Endothelial cell of umbilical vein (primary cell): ENCODE measurements around the gene BABAM2. TPM values are rescaled to one million over a fixed set of nuclear protein-coding genes. Genes with fewer than 3 reads are reported as not detected.

Source experiments
- BruUV-seq: library from RNA; stranded (reverse); fragments of 400-500 nt; replicated peaks from 2 replicates; lab custom pipeline; 2021; lab: Mats Ljungman, UMichigan
- CTCF ChIA-PET: fragments of 300-600, 350-600 bp; sonication (Branson Sonifier 250); formaldehyde crosslinking; loops from one replicate; lab custom pipeline; 2021; ENCODE audit warnings: antibody characterized with exemption, inconsistent platforms; lab: Charles Lee
- POLR2A ChIA-PET: fragments of 300-600, 350-600 bp; sonication (Branson Sonifier 250); formaldehyde crosslinking; loops from one replicate; lab custom pipeline; 2021; ENCODE audit warnings: antibody characterized with exemption, inconsistent platforms; lab: Charles Lee
- DNase-seq: peaks from one replicate; pipeline ENCODE4 v3.0.0-alpha.2; 2011; ENCODE audit warnings: low read depth, low spot score
- FAIRE-seq: peaks from 2 replicates; lab custom pipeline; 2011; peaks lifted over from hg19 to GRCh38; lab: Jason Lieb, UNC
- H2AFZ ChIP-seq: 2 replicates; pipeline ENCODE4 v1.6.0; 2012; ENCODE audit warnings: low read depth, low read length, control low read depth, inconsistent platforms
- H3K27ac ChIP-seq: 2 replicates; pipeline ENCODE4 v1.5.1; 2011; ENCODE audit warnings: low read depth, mild to moderate bottlenecking, control low read depth, low read length, moderate library complexity; ENCODE audit not compliant: insufficient read depth
- H3K27me3 ChIP-seq, 2 experiments: 2 replicates each; pipeline versions ENCODE4 v1.6.0 to v1.6.1; 2011; ENCODE audit warnings: low read length in 2 of 2, mixed read lengths in 1 of 2; ENCODE audit not compliant: control insufficient read depth in 2 of 2, insufficient read depth in 2 of 2
- H3K36me3 ChIP-seq, 2 experiments: 2 replicates in 1 of 2; 3 replicates in 1 of 2; pipeline ENCODE4 v1.5.1; 2011; ENCODE audit warnings: low read length in 2 of 2, mild to moderate bottlenecking in 1 of 2, moderate library complexity in 1 of 2; ENCODE audit not compliant: control insufficient read depth in 2 of 2, insufficient read depth in 2 of 2; ENCODE audit errors: extremely low read depth in 1 of 2
- H3K4me1 ChIP-seq: 3 replicates; pipeline ENCODE4 v1.5.1; 2011; ENCODE audit warnings: mild to moderate bottlenecking, low read length; ENCODE audit not compliant: control insufficient read depth, insufficient read depth; ENCODE audit errors: extremely low read depth
- H3K4me2 ChIP-seq: 2 replicates; pipeline ENCODE4 v1.6.1; 2011; ENCODE audit warnings: low read length, control low read depth, mixed read lengths; ENCODE audit not compliant: insufficient read depth
- H3K4me3 ChIP-seq, 3 experiments: fragments of 200-600 bp in 1 of 3; sonication (generic), shearing (Covaris generic) in 1 of 3; replicated peaks in 1 of 3; 2 replicates each; pipeline ENCODE4 v1.5.1; 2011 to 2016; ENCODE audit warnings: control low read depth in 3 of 3, low read length in 3 of 3, mild to moderate bottlenecking in 2 of 3, inconsistent platforms in 1 of 3, low read depth in 1 of 3, moderate library complexity in 1 of 3; ENCODE audit not compliant: insufficient read depth in 1 of 3
- H3K79me2 ChIP-seq: 2 replicates; pipeline ENCODE4 v1.6.0; 2012; ENCODE audit warnings: low read length, inconsistent platforms; ENCODE audit not compliant: control insufficient read depth, insufficient read depth
- H3K9ac ChIP-seq: replicated peaks from 2 replicates; pipeline ENCODE3; 2011; ENCODE audit warnings: low read length, control low read depth; ENCODE audit not compliant: insufficient read depth; ENCODE audit errors: extremely low read depth
- H3K9me1 ChIP-seq: replicated peaks from 3 replicates; pipeline ENCODE4 v1.6.0; 2011; ENCODE audit warnings: mild to moderate bottlenecking, low read length; ENCODE audit not compliant: control insufficient read depth, insufficient read depth; ENCODE audit errors: extremely low read depth
- H3K9me3 ChIP-seq: replicated peaks from 2 replicates; pipeline ENCODE4 v1.5.1; 2012; ENCODE audit warnings: low read length, inconsistent platforms; ENCODE audit not compliant: control insufficient read depth, insufficient read depth
- H4K20me1 ChIP-seq: replicated peaks from 2 replicates; pipeline ENCODE3; 2011; ENCODE audit warnings: mild to moderate bottlenecking, low read length; ENCODE audit not compliant: control insufficient read depth, insufficient read depth; ENCODE audit errors: extremely low read depth
- CTCF ChIP-seq, 2 donors: IDR thresholded peaks; 1 replicate in 1 of 2; 2 replicates in 1 of 2; pipeline ENCODE4 v1.5.1; 2011; ENCODE audit warnings: low read length in 2 of 2, mild to moderate bottlenecking in 2 of 2, moderate library complexity in 2 of 2, control low read depth in 1 of 2, inconsistent platforms in 1 of 2, low read depth in 1 of 2; ENCODE audit not compliant: insufficient read depth in 1 of 2; ENCODE audit errors: extremely low read depth in 1 of 2
- EZH2 ChIP-seq: IDR thresholded peaks from 2 replicates; pipeline ENCODE4 v1.6.1; 2012; ENCODE audit warnings: borderline replicate concordance, low read depth, mild to moderate bottlenecking, moderate library complexity, low read length, inconsistent platforms; ENCODE audit not compliant: severe bottlenecking
- FOS ChIP-seq: IDR thresholded peaks from 2 replicates; pipeline ENCODE4 v1.6.1; 2011; ENCODE audit warnings: mild to moderate bottlenecking, low read length, moderate library complexity, borderline replicate concordance; ENCODE audit not compliant: insufficient read depth
- GATA2 ChIP-seq: IDR thresholded peaks from 2 replicates; pipeline ENCODE4 v1.7.0; 2011; ENCODE audit warnings: low read depth, mild to moderate bottlenecking, moderate library complexity, mixed read lengths, low read length; ENCODE audit not compliant: insufficient read length, insufficient read depth
- JUN ChIP-seq: IDR thresholded peaks from 2 replicates; pipeline ENCODE4 v1.6.1; 2011; ENCODE audit warnings: borderline replicate concordance, low read depth; ENCODE audit not compliant: insufficient read length, insufficient read depth
- MYC ChIP-seq: IDR thresholded peaks from one replicate; pipeline ENCODE4 v1.6.1; 2011; ENCODE audit warnings: mild to moderate bottlenecking, low read depth, low read length
- POLR2A ChIP-seq: IDR thresholded peaks from 2 replicates; pipeline ENCODE4 v1.6.1; 2012; ENCODE audit warnings: low read depth, mild to moderate bottlenecking, control low read depth, low read length
- POLR2AphosphoS5 ChIP-seq: IDR thresholded peaks from 2 replicates; pipeline ENCODE4 v1.6.1; 2012; ENCODE audit warnings: low read depth, mild to moderate bottlenecking, control low read depth, low read length, moderate library complexity; ENCODE audit not compliant: insufficient read depth
- dilution Hi-C: fragments of 300-500 bp; cut with MboI; formaldehyde crosslinking; loops from one replicate; pipeline ENCODE4 v1.15.0; 2019; ENCODE audit warnings: low sequenced_read_pairs; ENCODE audit not compliant: extremely low pct_ligation_motif_present
- intact Hi-C: fragments of 100-400 bp; cut with micrococcal nuclease; formaldehyde crosslinking; loops from one replicate; pipeline ENCODE4 v1.10.0; 2022
- polyA plus RNA-seq, 4 experiments: library from polyadenylated mRNA; depleted of rRNA in 3 of 4; stranded (reverse) in 3 of 4; unstranded in 1 of 4; fragments of >200 nt; gene quantifications; 2 replicates each; pipeline versions ENCODE4 v1.2.1 to v1.2.3, GENCODE V29; 2011 to 2012; ENCODE audit warnings: missing spikeins in 1 of 4
- total RNA-seq: library from RNA; stranded (reverse); gene quantifications from 2 replicates; pipeline ENCODE4 v1.2.3, GENCODE V29; 2021
- TF ChIP-seq, protein P1 (sequence below): IDR thresholded peaks from 2 replicates; pipeline ENCODE4 v1.6.1; 2011; ENCODE audit not compliant: insufficient read depth, insufficient read length

The BABAM2 gene
- total and polyA plus RNA-seq, 2 donors (not counting 3 experiments of a cell fraction or from before 2014, with no cell fraction given): 19.9 to 27.6 TPM

DNA sequence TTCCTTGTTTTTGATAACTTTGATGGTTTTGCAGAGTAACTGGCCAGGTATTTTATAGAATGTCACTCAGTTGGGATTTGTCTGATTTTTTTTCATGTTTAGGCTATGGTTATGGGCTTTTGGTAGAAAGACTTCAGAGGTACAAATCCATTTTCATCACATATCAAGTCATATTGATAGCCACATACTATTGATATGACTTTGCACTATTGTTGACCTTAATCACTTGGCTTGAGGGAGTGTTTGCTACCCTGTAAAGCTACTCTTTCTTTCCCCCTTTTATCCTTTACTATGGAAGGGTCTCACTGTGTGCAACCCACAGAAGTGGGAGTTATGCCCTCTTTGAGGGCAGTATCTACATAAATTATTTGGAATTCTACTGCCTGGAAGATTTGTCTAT, 109.8 kb downstream of the BABAM2 start:
- Histone ChIP-seq H3K4me1 (no peaks in the 10 kb centered on the region), H3K4me2 (no peak overlapping the region), H3K9me1 (no peaks in the 10 kb centered on the region), H3K27me3 (no peaks in the 10 kb centered on the region), H2AFZ (no peak overlapping the region), H3K79me2 (no peaks in the 10 kb centered on the region), H4K20me1 (no peaks in the 10 kb centered on the region), H3K36me3 (no peaks in the 10 kb centered on the region), H3K4me3 (no peak overlapping the region), H3K9ac (no peak overlapping the region), H3K9me3 (no peaks in the 10 kb centered on the region), H3K27ac (no peak overlapping the region)
- TF ChIP-seq POLR2AphosphoS5: no peak
- TF ChIP-seq GATA2: no peak
- TF ChIP-seq JUN: no peak
- FAIRE-seq (no peak), DNase-seq (no peak)
- BruUV-seq: no TSS peak
- CTCF ChIA-PET: no interaction called here
- dilution Hi-C loops (no loop called here), intact Hi-C loops (no loop called here)
- POLR2A ChIA-PET: no interaction called here

DNA sequence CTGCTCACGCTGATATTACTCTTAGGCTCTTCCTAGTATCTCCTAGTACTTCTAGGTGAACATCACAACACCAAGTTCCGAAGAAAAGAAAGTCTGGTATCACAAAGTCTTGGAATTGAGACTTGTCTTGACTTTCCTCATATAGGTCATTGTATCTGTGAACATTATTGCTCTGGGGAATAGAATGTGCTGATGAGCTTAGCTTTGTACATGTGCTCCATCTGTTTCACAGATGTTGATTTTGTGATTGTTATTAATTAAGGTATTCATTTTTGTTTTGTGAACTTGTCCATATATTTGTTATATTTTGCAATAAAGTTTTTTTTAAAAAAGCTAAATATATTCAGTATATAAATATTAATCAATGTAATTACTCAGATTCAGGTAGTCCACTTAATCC, 111.7 kb downstream of the BABAM2 start:
- Histone ChIP-seq H3K4me2 (no peak overlapping the region), H3K4me3 (no peak overlapping the region), H2AFZ (no peak overlapping the region), H4K20me1 (no peaks in the 10 kb centered on the region), H3K79me2 (no peaks in the 10 kb centered on the region), H3K36me3 (no peaks in the 10 kb centered on the region), H3K4me1 (no peaks in the 10 kb centered on the region), H3K27ac (no peak overlapping the region), H3K9me3 (no peaks in the 10 kb centered on the region), H3K27me3 (no peaks in the 10 kb centered on the region), H3K9ac (no peak overlapping the region), H3K9me1 (no peaks in the 10 kb centered on the region)
- DNase-seq (no peak), FAIRE-seq (no peak)
- ChIA-PET CTCF (interaction anchor here (0.9 kb wide), 1 partner anchor 13 kb away, joined by 3 read pairs; no protein-coding TSS in a partner anchor), POLR2A (no interaction called here)
- dilution Hi-C loops: no loop called here
- intact Hi-C loops: no loop called here
- TF ChIP-seq MYC: no peak
- no peak for TF ChIP-seq JUN
- TF ChIP-seq, protein P1, sequence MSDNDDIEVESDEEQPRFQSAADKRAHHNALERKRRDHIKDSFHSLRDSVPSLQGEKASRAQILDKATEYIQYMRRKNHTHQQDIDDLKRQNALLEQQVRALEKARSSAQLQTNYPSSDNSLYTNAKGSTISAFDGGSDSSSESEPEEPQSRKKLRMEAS: no peak
- TF ChIP-seq POLR2AphosphoS5: no peak
- no peak for TF ChIP-seq GATA2
- TF ChIP-seq EZH2: no peak
- no peak for TF ChIP-seq CTCF (IDR thresholded peaks at IDR 0.05; ENCODE audit: extremely low read depth in 1 of 2, insufficient read depth in 1 of 2, low read depth in 1 of 2, low read length in 2 of 2)
- TF ChIP-seq FOS: no peak
- TF ChIP-seq POLR2A: no peak
- BruUV-seq: no TSS peak
